ENCODE data around the gene MEOX1.

MEOX1 gene

GRCh38 chr17:43620581-43620980, 41.1 kb downstream of the MEOX1 start:
- no peak for ATAC-seq
- Mint-ChIP-seq H3K27ac (no peak overlapping the region), H3K36me3 (no peaks in the 10 kb centered on the region), H3K4me1 (no peaks in the 10 kb centered on the region), H3K4me3 (no peak overlapping the region), H3K9me3 (no peaks in the 10 kb centered on the region)
- no peak for DNase-seq (ENCODE audit: low spot score in 2 of 2)

GRCh38 chr17:43620147-43620546, 41.6 kb downstream of the MEOX1 start:
- Mint-ChIP-seq H3K4me3 (no peak overlapping the region), H3K4me1 (no peaks in the 10 kb centered on the region), H3K36me3 (no peaks in the 10 kb centered on the region), H3K27ac (no peak overlapping the region), H3K9me3 (no peaks in the 10 kb centered on the region)
- no peak for ATAC-seq
- no peak for DNase-seq (ENCODE audit: low spot score in 2 of 2)

- Mint-ChIP-seq H3K4me1 (no peaks in the 10 kb centered on the region), H3K27ac (no peak overlapping the region), H3K36me3 (no peaks in the 10 kb centered on the region), H3K9me3 (no peaks in the 10 kb centered on the region), H3K4me3 (no peak overlapping the region)
- ATAC-seq (no peak), DNase-seq (ENCODE audit: low spot score in 2 of 2) (no peak)
Observed at GRCh38 chr17:43619705-43620104, 42.0 kb downstream of the MEOX1 start.

GRCh38 chr17:43618276-43618675, 43.4 kb downstream of the MEOX1 start:
- Mint-ChIP-seq H3K27ac (no peak overlapping the region), H3K4me1 (no peaks in the 10 kb centered on the region), H3K9me3 (no peaks in the 10 kb centered on the region), H3K36me3 (no peaks in the 10 kb centered on the region), H3K4me3 (no peak overlapping the region)
- no peak for ATAC-seq
- DNase-seq (ENCODE audit: low spot score in 2 of 2) = no peak

- no peak overlapping the region for H3K4me3 Mint-ChIP-seq
- DNase-seq (ENCODE audit: low spot score in 2 of 2) = no peak
- H3K36me3 Mint-ChIP-seq = no peaks in the 10 kb centered on the region
- H3K9me3 Mint-ChIP-seq = no peaks in the 10 kb centered on the region
- ATAC-seq = no peak
- no peak overlapping the region for H3K27ac Mint-ChIP-seq
- no peaks in the 10 kb centered on the region for H3K4me1 Mint-ChIP-seq
Observed at GRCh38 chr17:43616852-43617251, 44.9 kb downstream of the MEOX1 start.

- Mint-ChIP-seq H3K27ac (no peak overlapping the region), H3K4me3 (no peak overlapping the region), H3K4me1 (no peaks in the 10 kb centered on the region), H3K36me3 (no peaks in the 10 kb centered on the region), H3K9me3 (no peaks in the 10 kb centered on the region)
- DNase-seq (ENCODE audit: low spot score in 2 of 2) (no peak), ATAC-seq (no peak)
Observed at GRCh38 chr17:43616421-43616820, 45.3 kb downstream of the MEOX1 start.

- Mint-ChIP-seq H3K4me1 (no peaks in the 10 kb centered on the region), H3K36me3 (no peaks in the 10 kb centered on the region), H3K27ac (no peak overlapping the region), H3K4me3 (no peak overlapping the region), H3K9me3 (no peaks in the 10 kb centered on the region)
- DNase-seq (ENCODE audit: low spot score in 2 of 2) (no peak), ATAC-seq (no peak)
Observed at GRCh38 chr17:43616029-43616351, 45.7 kb downstream of the MEOX1 start.

GRCh38 chr17:43615330-43616028, 46.2 kb downstream of the MEOX1 start:
- H3K4me1 Mint-ChIP-seq = no peaks in the 10 kb centered on the region
- no peak overlapping the region for H3K4me3 Mint-ChIP-seq
- H3K27ac Mint-ChIP-seq = no peak overlapping the region
- no peaks in the 10 kb centered on the region for H3K9me3 Mint-ChIP-seq
- ATAC-seq (no peak), DNase-seq (ENCODE audit: low spot score in 2 of 2) (no peak)
- H3K36me3 Mint-ChIP-seq = no peaks in the 10 kb centered on the region

- no peaks in the 10 kb centered on the region for H3K36me3 Mint-ChIP-seq
- no peaks in the 10 kb centered on the region for H3K4me1 Mint-ChIP-seq
- ATAC-seq (no peak), DNase-seq (ENCODE audit: low spot score in 2 of 2) (no peak)
- H3K27ac Mint-ChIP-seq = no peak overlapping the region
- no peak overlapping the region for H3K4me3 Mint-ChIP-seq
- H3K9me3 Mint-ChIP-seq = no peaks in the 10 kb centered on the region
Observed at GRCh38 chr17:43614561-43614960, 47.2 kb downstream of the MEOX1 start.

- H3K4me1 Mint-ChIP-seq = no peaks in the 10 kb centered on the region
- no peak overlapping the region for H3K4me3 Mint-ChIP-seq
- DNase-seq (ENCODE audit: low spot score in 2 of 2) (no peak), ATAC-seq (no peak)
- H3K36me3 Mint-ChIP-seq = no peaks in the 10 kb centered on the region
- no peaks in the 10 kb centered on the region for H3K9me3 Mint-ChIP-seq
- H3K27ac Mint-ChIP-seq = no peak overlapping the region
Observed at GRCh38 chr17:43613917-43614316, 47.8 kb downstream of the MEOX1 start.

GRCh38 chr17:43612515-43612914, 49.2 kb downstream of the MEOX1 start:
- Mint-ChIP-seq H3K36me3 (no peaks in the 10 kb centered on the region), H3K4me3 (no peak overlapping the region)

GRCh38 chr17:43611230-43611969, 50.3 kb downstream of the MEOX1 start:
- Mint-ChIP-seq H3K4me1 (no peaks in the 10 kb centered on the region), H3K27ac (no peak overlapping the region), H3K4me3 (no peak overlapping the region), H3K36me3 (no peaks in the 10 kb centered on the region), H3K9me3 (no peaks in the 10 kb centered on the region)
- no peak for DNase-seq (ENCODE audit: low spot score in 2 of 2)
- no peak for ATAC-seq

More at GRCh38 chr17:43612515-43612914, 49.2 kb downstream of the MEOX1 start:
- ATAC-seq (no peak), DNase-seq (ENCODE audit: low spot score in 2 of 2) (no peak)
- Mint-ChIP-seq H3K27ac (no peak overlapping the region), H3K4me1 (no peaks in the 10 kb centered on the region), H3K9me3 (no peaks in the 10 kb centered on the region)

- DNase-seq (ENCODE audit: low spot score in 2 of 2) = no peak
- H3K27ac Mint-ChIP-seq = no peak overlapping the region
- no peaks in the 10 kb centered on the region for H3K4me1 Mint-ChIP-seq
- no peak overlapping the region for H3K4me3 Mint-ChIP-seq
- H3K36me3 Mint-ChIP-seq = no peaks in the 10 kb centered on the region
- ATAC-seq = no peak
- no peaks in the 10 kb centered on the region for H3K9me3 Mint-ChIP-seq
Observed at GRCh38 chr17:43609613-43610385, 51.9 kb downstream of the MEOX1 start.

- peak; percentile 96 for ATAC-seq
- no peaks in the 10 kb centered on the region for H3K9me3 Mint-ChIP-seq
- H3K27ac Mint-ChIP-seq = peak overlapping the region; percentile 24
- H3K36me3 Mint-ChIP-seq = no peaks in the 10 kb centered on the region
- DNase-seq (ENCODE audit: low spot score in 2 of 2) = no peak
- H3K4me1 Mint-ChIP-seq = no peaks in the 10 kb centered on the region
- no peak overlapping the region for H3K4me3 Mint-ChIP-seq
Observed at GRCh38 chr17:43608313-43608712, 53.4 kb downstream of the MEOX1 start.

- Mint-ChIP-seq H3K4me3 (no peak overlapping the region), H3K27ac (no peak overlapping the region), H3K36me3 (no peaks in the 10 kb centered on the region), H3K4me1 (no peaks in the 10 kb centered on the region), H3K9me3 (no peaks in the 10 kb centered on the region)
- DNase-seq (ENCODE audit: low spot score in 2 of 2) (no peak), ATAC-seq (no peak)
Observed at GRCh38 chr17:43604549-43604948, 57.2 kb downstream of the MEOX1 start.

- Mint-ChIP-seq H3K27ac (no peak overlapping the region), H3K4me3 (no peak overlapping the region), H3K9me3 (no peaks in the 10 kb centered on the region), H3K36me3 (no peaks in the 10 kb centered on the region), H3K4me1 (no peaks in the 10 kb centered on the region)
- DNase-seq (ENCODE audit: low spot score in 2 of 2) (no peak), ATAC-seq (no peak)
Observed at GRCh38 chr17:43603321-43603720, 58.4 kb downstream of the MEOX1 start.

All from stimulated activated effector memory CD8-positive, alpha-beta T cell treated with anti-CD3 and anti-CD28 coated beads, Interleukin-12 subunit alpha, Interleukin-12 subunit beta, amount 100 ng/mL, for 72 hours (primary cell).